H1 (cell line): ENCODE measurements around the gene STARD3. TPM values are rescaled to one million over a fixed set of nuclear protein-coding genes. Genes with fewer than 3 reads are reported as not detected.

Source experiments
- CTCF ChIA-PET: fragments of 300-600 bp; sonication (Branson Sonifier 250); formaldehyde crosslinking; loops from one replicate; lab custom pipeline; 2021; ENCODE audit not compliant: partially characterized antibody; lab: Charles Lee
- POLR2A ChIA-PET: fragments of 300-600 bp; sonication (Branson Sonifier 250); formaldehyde crosslinking; loops from one replicate; lab custom pipeline; 2021; ENCODE audit warnings: inconsistent platforms; ENCODE audit not compliant: partially characterized antibody; lab: Charles Lee
- DNase-seq, 2 experiments: peaks; one replicate each; pipeline versions ENCODE4 v3.0.0 to v3.0.0-alpha.2; 2010 to 2022; ENCODE audit warnings: low spot score in 2 of 2, low read depth in 1 of 2, mixed read lengths in 1 of 2
- FAIRE-seq: peaks from 2 replicates; lab custom pipeline; 2011; peaks lifted over from hg19 to GRCh38; lab: Jason Lieb, UNC
- H2AFZ ChIP-seq: 2 replicates; pipeline ENCODE4 v1.8.1; 2012; ENCODE audit warnings: low read length, inconsistent platforms
- H2AK5ac ChIP-seq: 2 replicates; pipeline ENCODE4 v1.6.1; 2013; ENCODE audit warnings: low read depth, low read length
- H2BK120ac ChIP-seq: replicated peaks from 2 replicates; pipeline ENCODE3; 2013; ENCODE audit warnings: low read depth, low read length, inconsistent platforms
- H2BK12ac ChIP-seq: 2 replicates; pipeline ENCODE4 v1.6.1; 2013; ENCODE audit warnings: low read depth, low read length
- H2BK15ac ChIP-seq: 2 replicates; pipeline ENCODE4 v1.6.1; 2013; ENCODE audit warnings: low read length
- H2BK20ac ChIP-seq: 2 replicates; pipeline ENCODE4 v1.6.1; 2013; ENCODE audit warnings: low read length
- H2BK5ac ChIP-seq: 2 replicates; pipeline ENCODE4 v1.6.1; 2013; ENCODE audit warnings: low read depth, low read length
- H3K14ac ChIP-seq: 2 replicates; pipeline ENCODE4 v1.6.1; 2013; ENCODE audit warnings: inconsistent platforms; ENCODE audit not compliant: insufficient read length
- H3K18ac ChIP-seq: 2 replicates; pipeline ENCODE4 v1.6.1; 2013; ENCODE audit warnings: low read length; ENCODE audit errors: extremely low read depth
- H3K23ac ChIP-seq: 2 replicates; pipeline ENCODE4 v1.6.1; 2013; ENCODE audit warnings: inconsistent platforms; ENCODE audit not compliant: insufficient read length
- H3K23me2 ChIP-seq: 2 replicates; pipeline ENCODE4 v1.6.1; 2013; ENCODE audit warnings: low read depth, low read length
- H3K27ac ChIP-seq: 2 replicates; pipeline ENCODE4 v1.6.1; 2011; ENCODE audit warnings: low read depth, low read length, inconsistent platforms
- H3K27me3 ChIP-seq, 4 experiments: replicated peaks in 1 of 4; 1 replicate in 1 of 4; 2 replicates in 3 of 4; pipeline versions ENCODE4 v1.6.1 to v1.8.1; 2011 to 2013; ENCODE audit warnings: low read length in 3 of 4, mild to moderate bottlenecking in 3 of 4, inconsistent platforms in 2 of 4, mixed read lengths in 2 of 4, moderate library complexity in 1 of 4; ENCODE audit not compliant: control insufficient read depth in 3 of 4, insufficient read depth in 3 of 4; ENCODE audit errors: extremely low read depth in 1 of 4
- H3K36me3 ChIP-seq, 4 experiments: 2 replicates each; pipeline versions ENCODE4 v1.6.1 to v1.8.1; 2011 to 2013; ENCODE audit warnings: mild to moderate bottlenecking in 4 of 4, low read length in 3 of 4, moderate library complexity in 2 of 4, control low read depth in 1 of 4, inconsistent platforms in 1 of 4; ENCODE audit not compliant: insufficient read depth in 4 of 4, control insufficient read depth in 2 of 4
- H3K4ac ChIP-seq: replicated peaks from 2 replicates; pipeline ENCODE3; 2013; ENCODE audit warnings: low read length, low read depth, mixed read lengths, inconsistent platforms; ENCODE audit not compliant: insufficient read length
- H3K4me1 ChIP-seq, 4 experiments: replicated peaks in 1 of 4; 1 replicate in 1 of 4; 2 replicates in 3 of 4; pipeline versions ENCODE4 v1.6.1 to v1.8.1; 2011 to 2013; ENCODE audit warnings: low read length in 3 of 4, inconsistent platforms in 2 of 4, mixed read lengths in 1 of 4; ENCODE audit not compliant: insufficient read depth in 4 of 4, control insufficient read depth in 3 of 4
- H3K4me2 ChIP-seq, 2 experiments: 2 replicates each; pipeline versions ENCODE4 v1.6.1 to v1.8.1; 2011 to 2013; ENCODE audit warnings: low read depth in 2 of 2, low read length in 2 of 2, control low read depth in 1 of 2, inconsistent platforms in 1 of 2, mild to moderate bottlenecking in 1 of 2; ENCODE audit not compliant: insufficient read depth in 1 of 2
- H3K4me3 ChIP-seq, 4 experiments: fragments of 200-600, 300-600 bp in 1 of 4; sonication (generic), shearing (Covaris generic), sonication (Bioruptor Twin) in 1 of 4; 2 replicates each; pipeline versions ENCODE4 v1.5.1 to v1.8.1; 2011 to 2016; ENCODE audit warnings: low read length in 4 of 4, low read depth in 3 of 4, control low read depth in 2 of 4, inconsistent platforms in 2 of 4, mild to moderate bottlenecking in 2 of 4, mixed read lengths in 1 of 4, moderate library complexity in 1 of 4; ENCODE audit not compliant: insufficient read depth in 2 of 4; ENCODE audit errors: extremely low read depth in 1 of 4
- H3K56ac ChIP-seq: replicated peaks from 2 replicates; pipeline ENCODE3; 2013; ENCODE audit warnings: low read depth, mild to moderate bottlenecking, mixed read lengths, low read length, inconsistent platforms; ENCODE audit not compliant: insufficient read length
- H3K79me1 ChIP-seq: 2 replicates; pipeline ENCODE4 v1.6.1; 2013; ENCODE audit warnings: low read depth, low read length, control low read depth
- H3K79me2 ChIP-seq, 2 experiments: 2 replicates each; pipeline versions ENCODE4 v1.6.1 to v1.8.1; 2012 to 2013; ENCODE audit warnings: low read length in 2 of 2, mild to moderate bottlenecking in 2 of 2, inconsistent platforms in 1 of 2; ENCODE audit not compliant: insufficient read depth in 2 of 2, control insufficient read depth in 1 of 2
- H3K9ac ChIP-seq, 4 experiments: replicated peaks in 1 of 4; 1 replicate in 1 of 4; 2 replicates in 3 of 4; pipeline versions ENCODE4 v1.6.1 to v1.8.1; 2011 to 2013; ENCODE audit warnings: low read depth in 3 of 4, low read length in 3 of 4, control low read depth in 2 of 4, mild to moderate bottlenecking in 2 of 4, moderate library complexity in 2 of 4, inconsistent platforms in 1 of 4; ENCODE audit errors: extremely low read depth in 1 of 4
- H3K9me3 ChIP-seq, 2 experiments: 2 replicates each; pipeline versions ENCODE4 v1.6.1 to v1.8.1; 2012 to 2013; ENCODE audit warnings: mild to moderate bottlenecking in 2 of 2, moderate library complexity in 2 of 2, control low read depth in 1 of 2, inconsistent platforms in 1 of 2, low read depth in 1 of 2, low read length in 1 of 2, mixed read lengths in 1 of 2; ENCODE audit not compliant: insufficient read depth in 2 of 2
- H4K20me1 ChIP-seq, 2 experiments: replicated peaks in 1 of 2; 2 replicates each; pipeline versions ENCODE3 to v1.8.1; 2011 to 2013; ENCODE audit warnings: inconsistent platforms in 2 of 2, low read length in 2 of 2, mild to moderate bottlenecking in 1 of 2; ENCODE audit not compliant: insufficient read depth in 2 of 2, control insufficient read depth in 1 of 2
- H4K5ac ChIP-seq: 2 replicates; pipeline ENCODE4 v1.6.1; 2013; ENCODE audit warnings: low read length, low read depth, mixed read lengths, inconsistent platforms; ENCODE audit not compliant: insufficient read length
- H4K8ac ChIP-seq: 2 replicates; pipeline ENCODE4 v1.8.0; 2013; ENCODE audit warnings: mild to moderate bottlenecking, moderate library complexity, low read length, inconsistent platforms; ENCODE audit not compliant: insufficient read depth; ENCODE audit errors: extremely low read depth
- H4K91ac ChIP-seq: replicated peaks from 2 replicates; pipeline ENCODE3; 2013; ENCODE audit warnings: low read length, mixed read lengths, inconsistent platforms; ENCODE audit not compliant: insufficient read length
- HDAC2 ChIP-seq, 2 experiments: fragments of 300-600 bp in 1 of 2; sonication (generic) in 1 of 2; IDR thresholded peaks; 2 replicates each; pipeline ENCODE4 v1.6.1; 2011 to 2012; ENCODE audit warnings: low read depth in 2 of 2, low read length in 2 of 2, mild to moderate bottlenecking in 2 of 2, moderate library complexity in 2 of 2, borderline replicate concordance in 1 of 2, inconsistent platforms in 1 of 2
- JUND ChIP-seq: IDR thresholded peaks from 2 replicates; pipeline ENCODE4 v1.6.1; 2011; ENCODE audit warnings: mild to moderate bottlenecking, improper control_type of control experiment, low read length
- POLR2AphosphoS5 ChIP-seq: IDR thresholded peaks from 2 replicates; pipeline ENCODE4 v1.6.1; 2011; ENCODE audit warnings: low read depth, low read length
- SIX5 ChIP-seq: IDR thresholded peaks from 2 replicates; pipeline ENCODE4 v1.6.1; 2011; ENCODE audit warnings: mild to moderate bottlenecking, low read depth, low read length
- WGBS, 2 experiments: shearing (Covaris generic) in 1 of 2; methylation state at CpG; one replicate each; pipeline versions ENCODE4 v1.1.6 to v1.1.7; 2013 to 2015; ENCODE audit warnings: low lambda C conversion rate in 2 of 2, mixed read lengths in 2 of 2, inconsistent platforms in 1 of 2, low coverage in 1 of 2, missing lambda C conversion rate in 1 of 2; ENCODE audit not compliant: insufficient replicate concordance in 2 of 2, insufficient coverage in 1 of 2, insufficient read length in 1 of 2; ENCODE audit errors: extremely low coverage in 1 of 2, missing lambda C conversion rate in 1 of 2; 5-methylcytosine and 5-hydroxymethylcytosine counted together
- polyA plus RNA-seq, 7 experiments: library from polyadenylated mRNA; depleted of rRNA in 3 of 7; stranded (reverse) in 5 of 7; unstranded in 2 of 7; fragments of >200 nt in 5 of 7; fragments of 200-250 nt in 2 of 7; gene quantifications; 1 replicate in 5 of 7; 2 replicates in 1 of 7; 4 replicates in 1 of 7; pipeline versions ENCODE4 v1.2.1 to v1.2.3, GENCODE V29; 2011 to 2013; ENCODE audit warnings: missing spikeins in 2 of 7, mixed read lengths in 2 of 7
- total RNA-seq: library from RNA; stranded (reverse); fragmentation: NEBNext Ultra II Directional; extraction: Animal tissue kit (Norgen Biotek cat#: 25700); gene quantifications from 2 replicates; pipeline ENCODE4 v1.2.1, GENCODE V29; 2021

The STARD3 gene
- total and polyA plus RNA-seq, 2 of the 8 experiments (the other 6 are each of a cell fraction or from before 2014, with no cell fraction given) = 47.6 to 80.3 TPM

GRCh38 chr17:39631403-39631802 lies 5.5 kb upstream of the STARD3 start:
- FAIRE-seq (peak; percentile 28), DNase-seq (no peak)
- H2BK120ac ChIP-seq = peak overlapping the region; percentile 1
- H3K4me1 ChIP-seq = peaks cover 11 to 57% (median 49%) of the 10 kb centered on the region in 4 experiments
- H4K20me1 ChIP-seq = peaks cover 0 to under 1% of the 10 kb centered on the region in 2 experiments
- H3K27ac ChIP-seq = no peak overlapping the region
- no peak overlapping the region for H3K14ac ChIP-seq
- 24% methylated on average over 6 of the region's 6 CpGs; no CpG with 5 or more reads in 1 of the 2 experiments for WGBS, 2 experiments
- H3K23me2 ChIP-seq = peaks cover 9% of the 10 kb centered on the region
- H2BK5ac ChIP-seq = peak overlapping the region; percentile 85; the same call in 1 of the 2 replicates
- H4K8ac ChIP-seq = no peak overlapping the region
- H2BK12ac ChIP-seq = peak overlapping the region; percentile 75; the same call in 1 of the 2 replicates
- peaks cover 2 to 19% (median 15%) of the 10 kb centered on the region in 4 experiments; a peak in 6 of 7 replicates for H3K27me3 ChIP-seq
- H2BK15ac ChIP-seq = peak overlapping the region; percentile 88; the same call in 1 of the 2 replicates
- no peak overlapping the region for H3K4ac ChIP-seq
- peak overlapping the region; percentile 7; the same call in 1 of the 2 replicates for H2AK5ac ChIP-seq
- H2AFZ ChIP-seq = 0 out of 2 replicates have a peak overlapping the region, but pooled peaks have one; percentile 4
- H3K18ac ChIP-seq = peak overlapping the region; percentile 88; the same call in 1 of the 2 replicates
- ChIA-PET CTCF (interaction anchor here (0.6 to 49.2 kb wide), 14 partner anchors 8 to 903 kb away, joined by 3 to 1885 read pairs (median 3); partner anchors contain the start of genes ERBB2, MIEN1, PGAP3 and PNMT), POLR2A (interaction anchor here (0.6 to 5.8 kb wide), 14 partner anchors 8 to 118 kb away, joined by 3 to 39 read pairs (median 4); partner anchors contain the start of genes PNMT and TCAP)
- H2BK20ac ChIP-seq = peak overlapping the region; percentile 93; the same call in 1 of the 2 replicates
- H3K23ac ChIP-seq = no peak overlapping the region
- no peaks in the 10 kb centered on the region for H3K36me3 ChIP-seq
- peak overlapping the region; percentile 20 for H4K91ac ChIP-seq
- no peak overlapping the region for H4K5ac ChIP-seq
- no peaks in the 10 kb centered on the region for H3K9me3 ChIP-seq
- no peak overlapping the region for H3K9ac ChIP-seq
- H3K4me3 ChIP-seq = peak overlapping the region in 1 of 4 experiments; percentile 2; a peak in 1 of 8 replicates
- H3K4me2 ChIP-seq = peak overlapping the region; percentile 9 to 49; a peak in 3 of 4 replicates
- no peaks in the 10 kb centered on the region for H3K79me2 ChIP-seq
- H3K79me1 ChIP-seq = 0 out of 2 replicates have a peak, but pooled peaks cover 2% of the 10 kb centered on the region
- H3K56ac ChIP-seq = no peak overlapping the region
- TF ChIP-seq HDAC2 (IDR thresholded peaks at IDR 0.05; ENCODE audit: borderline replicate concordance in 1 of 2, low read depth in 2 of 2, low read length in 2 of 2) (no peak), JUND (no peak), SIX5 (no peak), POLR2AphosphoS5 (no peak)
